Measurements from ENCODE around the gene MPPE1. TPM values are rescaled to one million over a fixed set of nuclear protein-coding genes. Genes with fewer than 3 reads are reported as not detected.

MPPE1 gene
- total and polyA plus RNA-seq, 2 of the 4 experiments (the other 2 are of a cell fraction) = 13.8 to 19.9 TPM

DNA sequence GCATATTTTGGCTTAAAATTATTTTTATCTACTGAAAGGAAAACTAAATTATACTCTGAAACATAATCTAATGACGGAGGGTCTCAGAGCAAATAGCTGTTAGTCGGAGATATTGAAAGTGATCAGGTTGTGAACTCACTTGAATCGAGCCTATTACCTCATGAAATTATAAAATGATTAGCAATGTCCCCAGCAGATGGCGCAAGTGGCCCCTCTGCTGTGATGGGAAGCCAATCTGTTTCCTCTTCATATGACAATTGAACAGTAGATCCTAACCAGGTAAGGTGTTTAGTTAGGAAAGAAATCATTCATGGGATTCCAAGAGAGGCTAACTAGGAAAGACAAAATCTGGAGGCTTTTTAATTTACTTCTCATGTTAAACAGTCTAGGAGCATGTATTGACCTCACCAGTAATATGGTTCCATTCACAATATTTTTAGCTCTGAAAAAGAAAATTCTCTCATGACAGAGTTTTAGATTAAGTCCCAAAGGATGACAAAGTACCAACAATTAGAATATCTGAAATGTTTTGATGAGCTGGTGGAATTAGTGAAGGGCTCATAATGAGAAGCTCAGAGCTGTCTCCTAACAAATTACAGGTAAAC, 29.9 kb upstream of the MPPE1 start:
- Histone ChIP-seq H3K36me3 (ENCODE audit: control insufficient read depth, insufficient read depth, low read length) (no peaks in the 10 kb centered on the region), H3K4me1 (ENCODE audit: control insufficient read depth, insufficient read depth, low read length) (peaks cover 2% of the 10 kb centered on the region; the same call in 1 of the 2 replicates), H2AFZ (replicated peaks; ENCODE audit: low read length, poor library complexity) (no peak overlapping the region), H2AK5ac (ENCODE audit: low read depth, low read length) (no peak overlapping the region), H3K4ac (ENCODE audit: low read depth, low read length) (no peak overlapping the region), H3K23ac (ENCODE audit: low read depth, low read length) (no peak overlapping the region), H3K79me1 (ENCODE audit: low read depth in 1 of 2, low read length in 2 of 2) (no peaks in the 10 kb centered on the region), H3K9me1 (ENCODE audit: insufficient read depth, low read length) (no peaks in the 10 kb centered on the region), H3K4me2 (ENCODE audit: low read depth, low read length) (no peak overlapping the region), H3K27ac (ENCODE audit: insufficient read depth, low read length) (no peak overlapping the region), H3K18ac (ENCODE audit: low read depth, low read length) (no peak overlapping the region), H2AK9ac (replicated peaks; ENCODE audit: low read depth, low read length, poor library complexity) (no peak overlapping the region), H2BK5ac (ENCODE audit: low read depth, low read length, poor library complexity, severe bottlenecking) (no peak overlapping the region), H3K4me3 (ENCODE audit: insufficient read depth, low read depth, low read length) (no peak overlapping the region), H3K14ac (replicated peaks; ENCODE audit: low read depth, low read length) (no peak overlapping the region), H4K91ac (ENCODE audit: insufficient read depth, low read depth, low read length) (no peak overlapping the region), H4K5ac (ENCODE audit: low read depth, low read length) (no peak overlapping the region), H4K8ac (ENCODE audit: low read depth in 2 of 2, low read length in 2 of 2) (no peak overlapping the region), H2BK20ac (ENCODE audit: low read depth, low read length) (no peak overlapping the region), H2BK120ac (ENCODE audit: low read depth, low read length) (no peak overlapping the region), H2BK15ac (ENCODE audit: low read depth, low read length) (no peak overlapping the region), H4K20me1 (ENCODE audit: insufficient read depth, low read length) (no peaks in the 10 kb centered on the region), H3K9me3 (ENCODE audit: control insufficient read depth, insufficient read depth, low read length) (no peaks in the 10 kb centered on the region), H3K27me3 (ENCODE audit: control insufficient read depth, insufficient read depth, low read length) (no peaks in the 10 kb centered on the region), H3K9ac (ENCODE audit: low read depth, low read length) (no peak overlapping the region), H3K56ac (ENCODE audit: extremely low read depth, insufficient read depth, low read length) (no peak overlapping the region)
- TF ChIP-seq RFX5 (IDR thresholded peaks at IDR 0.05; ENCODE audit: low read depth, low read length) (no peak), CHD1 (IDR thresholded peaks at IDR 0.05; ENCODE audit: low read depth, low read length) (no peak), BHLHE40 (IDR thresholded peaks at IDR 0.05; ENCODE audit: low read depth, low read length) (no peak), RAD21 (IDR thresholded peaks at IDR 0.05; ENCODE audit: low read length) (peak; percentile 89), POLR2A (IDR thresholded peaks at IDR 0.05; ENCODE audit: low read depth, low read length) (no peak), NFE2L2 (IDR thresholded peaks at IDR 0.05; ENCODE audit: low read depth, low read length) (no peak), MAZ (IDR thresholded peaks at IDR 0.05; ENCODE audit: borderline replicate concordance, low read depth, low read length) (no peak), SMC3 (IDR thresholded peaks at IDR 0.05; ENCODE audit: low read depth, low read length) (peak; percentile 96), CEBPB (IDR thresholded peaks at IDR 0.05; ENCODE audit: low read depth, low read length) (no peak), MAFK (IDR thresholded peaks at IDR 0.05; ENCODE audit: low read depth, low read length) (no peak), MXI1 (IDR thresholded peaks at IDR 0.05; ENCODE audit: borderline replicate concordance, low read depth, low read length) (no peak), FOS (IDR thresholded peaks at IDR 0.05; ENCODE audit: low read depth, low read length) (no peak), RCOR1 (IDR thresholded peaks at IDR 0.05; ENCODE audit: insufficient replicate concordance, low read length) (no peak)
- TF ChIP-seq, protein P1, sequence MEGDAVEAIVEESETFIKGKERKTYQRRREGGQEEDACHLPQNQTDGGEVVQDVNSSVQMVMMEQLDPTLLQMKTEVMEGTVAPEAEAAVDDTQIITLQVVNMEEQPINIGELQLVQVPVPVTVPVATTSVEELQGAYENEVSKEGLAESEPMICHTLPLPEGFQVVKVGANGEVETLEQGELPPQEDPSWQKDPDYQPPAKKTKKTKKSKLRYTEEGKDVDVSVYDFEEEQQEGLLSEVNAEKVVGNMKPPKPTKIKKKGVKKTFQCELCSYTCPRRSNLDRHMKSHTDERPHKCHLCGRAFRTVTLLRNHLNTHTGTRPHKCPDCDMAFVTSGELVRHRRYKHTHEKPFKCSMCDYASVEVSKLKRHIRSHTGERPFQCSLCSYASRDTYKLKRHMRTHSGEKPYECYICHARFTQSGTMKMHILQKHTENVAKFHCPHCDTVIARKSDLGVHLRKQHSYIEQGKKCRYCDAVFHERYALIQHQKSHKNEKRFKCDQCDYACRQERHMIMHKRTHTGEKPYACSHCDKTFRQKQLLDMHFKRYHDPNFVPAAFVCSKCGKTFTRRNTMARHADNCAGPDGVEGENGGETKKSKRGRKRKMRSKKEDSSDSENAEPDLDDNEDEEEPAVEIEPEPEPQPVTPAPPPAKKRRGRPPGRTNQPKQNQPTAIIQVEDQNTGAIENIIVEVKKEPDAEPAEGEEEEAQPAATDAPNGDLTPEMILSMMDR (conservative IDR thresholded peaks at IDR 0.05; ENCODE audit: low read depth, low read length) = peak; percentile 84
- TF ChIP-seq, protein P2, sequence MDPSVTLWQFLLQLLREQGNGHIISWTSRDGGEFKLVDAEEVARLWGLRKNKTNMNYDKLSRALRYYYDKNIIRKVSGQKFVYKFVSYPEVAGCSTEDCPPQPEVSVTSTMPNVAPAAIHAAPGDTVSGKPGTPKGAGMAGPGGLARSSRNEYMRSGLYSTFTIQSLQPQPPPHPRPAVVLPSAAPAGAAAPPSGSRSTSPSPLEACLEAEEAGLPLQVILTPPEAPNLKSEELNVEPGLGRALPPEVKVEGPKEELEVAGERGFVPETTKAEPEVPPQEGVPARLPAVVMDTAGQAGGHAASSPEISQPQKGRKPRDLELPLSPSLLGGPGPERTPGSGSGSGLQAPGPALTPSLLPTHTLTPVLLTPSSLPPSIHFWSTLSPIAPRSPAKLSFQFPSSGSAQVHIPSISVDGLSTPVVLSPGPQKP (IDR thresholded peaks at IDR 0.05; ENCODE audit: borderline replicate concordance, low read depth, low read length) = no peak
- TF ChIP-seq, protein P3, sequence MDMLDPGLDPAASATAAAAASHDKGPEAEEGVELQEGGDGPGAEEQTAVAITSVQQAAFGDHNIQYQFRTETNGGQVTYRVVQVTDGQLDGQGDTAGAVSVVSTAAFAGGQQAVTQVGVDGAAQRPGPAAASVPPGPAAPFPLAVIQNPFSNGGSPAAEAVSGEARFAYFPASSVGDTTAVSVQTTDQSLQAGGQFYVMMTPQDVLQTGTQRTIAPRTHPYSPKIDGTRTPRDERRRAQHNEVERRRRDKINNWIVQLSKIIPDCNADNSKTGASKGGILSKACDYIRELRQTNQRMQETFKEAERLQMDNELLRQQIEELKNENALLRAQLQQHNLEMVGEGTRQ (IDR thresholded peaks at IDR 0.05; ENCODE audit: low read depth, low read length) = no peak
- intact Hi-C loops (cut with micrococcal nuclease) (loop anchor here (1.0 to 10.0 kb wide), 5 partner anchors 57 to 297 kb away; no protein-coding TSS in a partner anchor), dilution Hi-C loops (cut with HindIII; ENCODE audit: low sequenced_read_pairs, unreplicated experiment) (no loop called here), in situ Hi-C loops (cut with MboI; ENCODE audit: low sequenced_read_pairs) (loop anchor here (5.0 kb wide), 1 partner anchor 59 kb away; no protein-coding TSS in a partner anchor)
- DNase-seq (peak; percentile 61), ATAC-seq (ENCODE audit: low read depth) (peak; percentile 86)
- POLR2A ChIA-PET (ENCODE audit: unreplicated experiment) = interaction anchor here (1.3 kb wide), 1 partner anchor 57 kb away, joined by 7 read pairs; no protein-coding TSS in a partner anchor
- no CpG with 5 or more reads among the region's 4 CpGs for WGBS, 2 experiments (ENCODE audit: extremely low coverage in 2 of 2, insufficient read length in 1 of 2)
- CTCF ChIA-PET = interaction anchor here (0.6 to 6.5 kb wide), 14 partner anchors 10 to 208 kb away, joined by 3 to 109 read pairs (median 4); no protein-coding TSS in a partner anchor
- BruUV-seq (replicated peaks) = no TSS peak

Measured in IMR-90 (cell line).